Panc1 (cell line): ENCODE measurements around the gene WDR83. TPM values are rescaled to one million over a fixed set of nuclear protein-coding genes. Genes with fewer than 3 reads are reported as not detected.

Experiments
- ATAC-seq: fragments of 200-7000 bp; cut with Tn5 transposase; 2 replicates; pipeline ENCODE4 v1.9.1; 2020; ENCODE audit warnings: mild to moderate bottlenecking, moderate library complexity
- BruUV-seq: library from RNA; stranded (reverse); fragments of 400-500 nt; replicated peaks from 2 replicates; lab custom pipeline; 2021; lab: Mats Ljungman, UMichigan
- CTCF ChIA-PET: fragments of 300-600 bp; sonication (Branson Sonifier 250); formaldehyde crosslinking; loops from one replicate; lab custom pipeline; 2022; ENCODE audit warnings: antibody characterized with exemption; lab: Charles Lee
- POLR2A ChIA-PET: fragments of 300-600 bp; sonication (Branson Sonifier 250); formaldehyde crosslinking; loops from one replicate; lab custom pipeline; 2022; ENCODE audit warnings: antibody characterized with exemption; lab: Charles Lee
- DNase-seq: peaks from one replicate; pipeline ENCODE4 v3.0.0-alpha.2; 2010; ENCODE audit warnings: low read depth, low spot score
- H3K27ac ChIP-seq: 2 replicates; pipeline ENCODE4 v1.5.1; 2011; ENCODE audit warnings: mild to moderate bottlenecking, low read length, inconsistent platforms
- H3K27me3 ChIP-seq: fragments of 200-500 bp; sonication (Bioruptor generic); 2 replicates; pipeline ENCODE4 v1.6.0; 2014; ENCODE audit warnings: low read length, inconsistent platforms; ENCODE audit not compliant: control insufficient read depth, insufficient read depth
- H3K36me3 ChIP-seq: fragments of 200-500 bp; sonication (Bioruptor generic); 2 replicates; pipeline ENCODE4 v1.5.1; 2014; ENCODE audit warnings: inconsistent platforms, mild to moderate bottlenecking, low read length, moderate library complexity; ENCODE audit not compliant: control insufficient read depth, insufficient read depth
- H3K4me1 ChIP-seq: 2 replicates; pipeline ENCODE4 v1.5.1; 2011; ENCODE audit warnings: inconsistent platforms, mild to moderate bottlenecking, low read length, moderate library complexity; ENCODE audit not compliant: control insufficient read depth, insufficient read depth
- H3K4me3 ChIP-seq, 2 experiments: 2 replicates each; pipeline ENCODE4 v1.5.1; 2011 to 2012; ENCODE audit warnings: low read depth in 2 of 2, low read length in 2 of 2, mild to moderate bottlenecking in 2 of 2, inconsistent platforms in 1 of 2, moderate library complexity in 1 of 2
- H3K9me3 ChIP-seq: fragments of 200-500 bp; sonication (Bioruptor generic); 2 replicates; pipeline ENCODE4 v1.5.1; 2014; ENCODE audit warnings: low read depth, mild to moderate bottlenecking, inconsistent platforms, low read length, moderate library complexity; ENCODE audit not compliant: control insufficient read depth, insufficient read depth
- CTCF ChIP-seq: fragments of 450-650 bp; IDR thresholded peaks from 2 replicates; pipeline ENCODE4 v1.5.1; 2017; ENCODE audit warnings: mild to moderate bottlenecking
- POLR2AphosphoS5 ChIP-seq: IDR thresholded peaks from 2 replicates; pipeline ENCODE4 v1.6.1; 2012; ENCODE audit warnings: mild to moderate bottlenecking, low read depth, low read length, moderate library complexity
- REST ChIP-seq, 2 experiments: IDR thresholded peaks; 2 replicates each; pipeline ENCODE4 v1.6.1; 2011 to 2012; ENCODE audit warnings: low read depth in 2 of 2, control low read depth in 1 of 2, low read length in 1 of 2, mild to moderate bottlenecking in 1 of 2, moderate library complexity in 1 of 2; ENCODE audit not compliant: insufficient read depth in 1 of 2
- SIN3A ChIP-seq: IDR thresholded peaks from 2 replicates; pipeline ENCODE4 v1.6.1; 2012; ENCODE audit warnings: low read depth, mild to moderate bottlenecking, low read length, moderate library complexity, borderline replicate concordance; ENCODE audit not compliant: insufficient read depth
- TCF7L2 ChIP-seq: IDR thresholded peaks from 2 replicates; pipeline ENCODE4 v1.6.1; 2011; ENCODE audit warnings: mild to moderate bottlenecking, low read depth, low read length, inconsistent platforms
- in situ Hi-C: cut with HindIII; loops from 2 replicates; pipeline ENCODE4 v1.10.0; 2016; ENCODE audit warnings: low sequenced_read_pairs, low pct_unique_long_range_greater_than_20kb
- intact Hi-C: fragments of 100-400 bp; cut with micrococcal nuclease; formaldehyde crosslinking; loops from one replicate; pipeline ENCODE4 v1.10.0; 2022; ENCODE audit not compliant: unreplicated experiment
- total RNA-seq: library from RNA; stranded (reverse); gene quantifications from one replicate; pipeline ENCODE4 v1.2.1, GENCODE V29; 2021; ENCODE audit not compliant: unreplicated experiment

WDR83 gene
- total RNA-seq, 1 experiment from 2014 or later: 10.8 TPM

- ChIA-PET CTCF (no interaction called here), POLR2A (no interaction called here)
- BruUV-seq: no TSS peak
- H3K9me3 ChIP-seq: peaks cover 17% of the 10 kb centered on the region
- H3K4me1 ChIP-seq: no peaks in the 10 kb centered on the region
- intact Hi-C loops (no loop called here), in situ Hi-C loops (no loop called here)
- H3K27me3 ChIP-seq: no peaks in the 10 kb centered on the region
- H3K27ac ChIP-seq: no peak overlapping the region
- ATAC-seq (no peak), DNase-seq (no peak)
- no peak overlapping the region for H3K4me3 ChIP-seq
- H3K36me3 ChIP-seq: peaks cover 6% of the 10 kb centered on the region; the same call in 1 of the 2 replicates
- TF ChIP-seq TCF7L2 (no peak), SIN3A (no peak)
Measured at GRCh38 chr19:12623361-12624031, 43.1 kb upstream of the WDR83 start.

GRCh38 chr19:12626958-12627357 is 39.6 kb upstream of the WDR83 start:
- in situ Hi-C loops: no loop called here
- no peak for DNase-seq
- ATAC-seq: no peak
- CTCF ChIA-PET: no interaction called here
- no peaks in the 10 kb centered on the region for H3K4me1 ChIP-seq
- no peak overlapping the region for H3K4me3 ChIP-seq
- no peak overlapping the region for H3K27ac ChIP-seq
- BruUV-seq: no TSS peak
- peaks cover 26% of the 10 kb centered on the region for H3K9me3 ChIP-seq
- TF ChIP-seq REST (IDR thresholded peaks at IDR 0.05; ENCODE audit: insufficient read depth in 1 of 2, low read depth in 2 of 2, low read length in 1 of 2): no peak
- no peak for TF ChIP-seq TCF7L2
- no peak for TF ChIP-seq CTCF
- no peak for TF ChIP-seq POLR2AphosphoS5
- no peak for TF ChIP-seq SIN3A
- no peaks in the 10 kb centered on the region for H3K27me3 ChIP-seq
- H3K36me3 ChIP-seq: peaks cover 8% of the 10 kb centered on the region; the same call in 1 of the 2 replicates
- POLR2A ChIA-PET: no interaction called here
- intact Hi-C loops: no loop called here
